ENCODE results near the gene LRSAM1.

DNA sequence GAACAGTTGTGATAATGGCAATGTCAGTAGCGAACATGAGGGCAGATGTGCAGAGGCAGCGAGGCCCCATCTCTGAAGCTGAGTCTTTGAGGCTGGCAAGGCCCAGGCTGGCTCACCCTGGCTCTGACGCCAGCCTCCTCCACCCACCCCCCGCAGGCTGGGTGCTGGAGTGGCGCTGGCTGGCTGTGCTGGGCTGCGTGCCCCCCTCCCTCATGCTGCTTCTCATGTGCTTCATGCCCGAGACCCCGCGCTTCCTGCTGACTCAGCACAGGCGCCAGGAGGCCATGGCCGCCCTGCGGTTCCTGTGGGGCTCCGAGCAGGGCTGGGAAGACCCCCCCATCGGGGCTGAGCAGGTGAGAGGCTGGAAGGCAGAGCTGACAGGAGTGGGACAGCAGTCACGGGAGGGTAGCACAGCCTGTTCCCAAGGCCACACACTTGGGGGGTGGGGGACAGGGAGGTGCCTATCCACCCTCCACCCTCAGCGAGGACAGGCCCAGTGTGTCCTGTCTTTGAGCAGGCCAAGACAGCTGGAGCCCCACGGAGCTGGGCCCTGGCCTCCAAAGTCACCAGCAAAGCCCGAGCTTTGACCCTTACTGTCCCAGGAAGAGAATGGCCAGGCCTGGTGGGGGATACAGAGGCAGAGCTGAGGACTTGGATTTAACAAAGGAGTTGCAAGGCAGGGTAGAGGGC lies 48.8 kb upstream of the LRSAM1 start:
- TF ChIP-seq, protein P1, sequence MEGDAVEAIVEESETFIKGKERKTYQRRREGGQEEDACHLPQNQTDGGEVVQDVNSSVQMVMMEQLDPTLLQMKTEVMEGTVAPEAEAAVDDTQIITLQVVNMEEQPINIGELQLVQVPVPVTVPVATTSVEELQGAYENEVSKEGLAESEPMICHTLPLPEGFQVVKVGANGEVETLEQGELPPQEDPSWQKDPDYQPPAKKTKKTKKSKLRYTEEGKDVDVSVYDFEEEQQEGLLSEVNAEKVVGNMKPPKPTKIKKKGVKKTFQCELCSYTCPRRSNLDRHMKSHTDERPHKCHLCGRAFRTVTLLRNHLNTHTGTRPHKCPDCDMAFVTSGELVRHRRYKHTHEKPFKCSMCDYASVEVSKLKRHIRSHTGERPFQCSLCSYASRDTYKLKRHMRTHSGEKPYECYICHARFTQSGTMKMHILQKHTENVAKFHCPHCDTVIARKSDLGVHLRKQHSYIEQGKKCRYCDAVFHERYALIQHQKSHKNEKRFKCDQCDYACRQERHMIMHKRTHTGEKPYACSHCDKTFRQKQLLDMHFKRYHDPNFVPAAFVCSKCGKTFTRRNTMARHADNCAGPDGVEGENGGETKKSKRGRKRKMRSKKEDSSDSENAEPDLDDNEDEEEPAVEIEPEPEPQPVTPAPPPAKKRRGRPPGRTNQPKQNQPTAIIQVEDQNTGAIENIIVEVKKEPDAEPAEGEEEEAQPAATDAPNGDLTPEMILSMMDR (IDR thresholded peaks at IDR 0.05): no peak
- TF ChIP-seq POLR2A (IDR thresholded peaks at IDR 0.05): no peak

All from testis (tissue), 2 donors.